ENCODE data around the gene CTRB2.

GRCh38 chr16:75230471-75231110, 23.6 kb upstream of the CTRB2 start:
- no peak for TF ChIP-seq CTCF (IDR thresholded peaks at IDR 0.05)
- TF ChIP-seq EP300 (IDR thresholded peaks at IDR 0.05): no peak

All from suprapubic skin (tissue), 3 donors.